HG03045 (cell line): Measurements from ENCODE around the gene NRDC.
"Not testable (repeated sequence)": the region's sequence is repeated elsewhere in the genome, so short reads cannot be mapped to it uniquely, and the experiment has no call there.

Experiments
- ATAC-seq: cut with Tn5 transposase; IDR thresholded peaks from one replicate; pipeline ENCODE4 v1.9.1; 2021; ENCODE audit warnings: mild to moderate bottlenecking, moderate library complexity; ENCODE audit not compliant: unreplicated experiment

The NRDC gene

DNA sequence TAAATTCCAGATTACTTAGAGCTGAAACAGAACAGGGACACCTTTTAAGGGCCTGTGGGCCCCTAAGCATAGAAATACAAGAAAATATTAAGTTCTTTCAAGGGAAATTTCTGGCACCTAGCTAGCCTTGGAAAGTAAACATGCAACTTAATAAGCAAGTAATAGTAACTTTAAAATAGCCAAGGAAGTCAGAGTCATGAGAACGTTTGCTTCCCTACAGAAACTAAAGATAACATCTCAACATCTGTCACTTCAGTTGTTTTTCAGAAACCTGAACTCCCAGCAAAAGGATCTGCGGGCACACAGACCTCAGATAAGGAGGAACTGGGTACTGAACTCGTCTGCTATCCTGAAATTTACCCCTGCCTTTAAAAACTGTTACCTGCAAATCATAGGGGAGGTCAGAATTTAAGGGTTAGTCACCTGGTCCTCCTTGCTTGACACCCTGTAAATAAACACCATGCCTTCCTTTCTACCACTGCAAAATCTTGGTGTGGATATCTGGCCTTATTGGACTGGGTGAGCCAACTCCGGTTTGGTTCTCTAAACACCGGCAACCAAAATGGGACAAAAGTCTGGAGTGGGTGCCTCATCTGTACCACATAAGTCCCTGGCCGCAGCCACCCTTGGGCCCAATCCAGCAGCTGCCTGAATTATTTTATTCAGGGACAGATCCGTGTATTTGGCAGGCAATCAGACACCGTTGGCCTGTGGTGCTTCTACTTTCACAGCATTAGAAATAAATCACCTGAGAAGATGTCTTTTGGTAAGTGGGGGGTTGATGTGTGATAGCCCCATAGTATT lies 27.9 kb downstream of the NRDC start:
- no peak for ATAC-seq

DNA sequence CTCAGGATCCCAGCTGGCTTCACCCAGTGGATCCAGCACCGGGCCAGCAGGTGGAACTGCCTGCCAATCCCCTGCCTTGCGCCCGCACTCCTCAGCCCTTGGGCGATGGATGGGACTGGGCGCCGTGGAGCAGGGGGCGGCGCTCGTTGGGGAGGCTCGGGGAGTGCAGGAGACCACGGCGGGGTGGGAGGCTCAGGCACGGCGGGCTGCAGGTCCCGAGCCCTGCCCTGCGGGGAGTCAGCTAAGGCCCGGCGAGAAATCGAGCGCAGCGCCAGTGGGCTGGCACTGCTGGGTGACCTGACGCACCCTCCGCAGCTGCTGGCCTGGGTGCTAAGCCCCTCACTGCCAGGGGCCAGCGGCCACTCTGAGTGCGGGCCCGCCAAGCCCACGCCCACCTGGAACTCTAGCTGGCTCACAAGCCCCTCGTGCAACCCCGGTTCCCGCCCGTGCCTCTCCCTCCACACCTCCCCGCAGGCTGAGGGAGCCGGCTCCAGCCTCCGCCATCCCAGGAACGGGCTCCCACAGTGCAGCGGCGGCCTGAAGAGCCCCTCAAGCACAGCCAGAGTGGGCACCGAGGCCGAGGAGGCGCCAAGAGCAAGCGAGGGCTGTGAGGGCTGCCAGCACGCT lies 31.1 kb downstream of the NRDC start:
- no peak for ATAC-seq

GRCh38 chr1:51843948-51844347 lies 34.6 kb downstream of the NRDC start:
- ATAC-seq = no peak

- ATAC-seq = no peak
Observed at GRCh38 chr1:51842261-51842660, 36.3 kb downstream of the NRDC start.

DNA sequence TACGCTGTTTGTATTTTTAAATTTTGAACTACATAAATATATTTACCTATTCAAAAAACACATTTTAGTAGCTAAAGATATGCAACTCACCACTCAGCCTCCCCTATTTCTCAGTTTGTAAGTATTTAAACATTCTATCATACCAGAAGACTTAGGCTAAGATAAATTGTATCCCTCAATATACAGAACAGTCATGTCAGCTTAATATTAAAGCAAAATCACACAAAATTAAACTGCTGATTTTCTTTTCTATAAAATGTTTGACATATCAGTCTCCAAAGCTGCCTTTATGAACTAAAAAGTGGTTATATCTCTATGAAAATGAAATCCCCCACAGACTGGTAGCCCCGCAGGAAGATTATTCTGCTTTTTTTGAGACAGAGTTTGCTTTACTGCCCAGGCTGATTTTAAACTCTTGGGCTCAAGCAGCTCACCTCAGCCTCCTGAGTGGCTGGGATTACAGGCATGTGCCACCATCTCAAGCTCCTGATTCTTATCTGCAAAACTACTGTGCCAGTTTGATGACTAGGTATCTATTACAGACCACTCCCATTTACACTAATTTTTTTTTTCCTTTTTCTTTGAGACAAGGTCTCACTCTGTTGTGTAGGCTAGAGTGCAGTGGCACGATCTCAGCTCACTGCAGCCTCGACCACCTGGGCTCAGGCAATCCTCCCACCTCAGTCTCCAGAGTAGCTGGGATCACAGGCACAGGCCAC lies 37.6 kb downstream of the NRDC start:
- no peak for ATAC-seq

- no peak for ATAC-seq
Observed at GRCh38 chr1:51840182-51840581, 38.3 kb downstream of the NRDC start.

DNA sequence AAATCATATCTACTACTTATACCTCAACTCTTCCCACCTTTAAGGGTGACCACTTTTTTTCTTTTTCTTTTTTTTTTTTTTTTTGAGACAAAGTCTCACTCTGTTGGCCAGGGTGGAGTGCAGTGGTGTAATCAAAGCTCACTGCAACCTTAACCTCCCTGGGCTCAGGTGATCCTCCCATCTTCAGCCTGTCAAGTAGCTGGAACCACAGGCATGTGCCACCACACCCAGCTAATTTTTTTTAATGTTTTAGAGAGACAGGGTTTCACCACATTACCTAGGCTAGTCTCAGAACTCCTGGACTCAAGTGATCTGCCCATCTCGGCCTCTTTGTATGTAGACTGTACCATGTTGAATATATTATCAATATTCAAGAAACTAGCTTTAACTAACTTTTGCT lies 39.4 kb downstream of the NRDC start:
- ATAC-seq = no peak

- no peak for ATAC-seq
Observed at GRCh38 chr1:51837243-51837642, 41.3 kb downstream of the NRDC start.

- ATAC-seq = no peak
Observed at GRCh38 chr1:51833700-51834099, 44.8 kb downstream of the NRDC start.

- no peak for ATAC-seq
Observed at GRCh38 chr1:51829058-51829457, 49.5 kb downstream of the NRDC start.

DNA sequence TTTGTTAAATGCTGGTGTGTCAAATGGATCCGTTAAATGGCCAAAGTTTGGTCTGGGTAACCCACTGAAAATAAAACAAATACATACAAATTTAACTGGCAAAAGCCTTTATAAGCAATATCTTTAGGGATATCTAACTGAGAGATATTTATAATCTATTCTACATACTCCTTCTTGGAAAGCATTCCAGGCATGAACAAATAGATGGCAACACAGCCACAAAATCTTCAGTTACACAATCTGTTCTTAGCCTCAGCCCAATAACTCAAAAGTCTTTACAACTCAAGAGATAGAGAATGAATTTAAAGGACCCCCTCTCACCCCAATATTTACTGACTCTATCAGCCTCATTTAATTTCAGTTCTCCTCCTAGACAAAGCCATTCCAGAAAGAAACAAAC lies 58.7 kb downstream of the NRDC start:
- ATAC-seq = no peak

DNA sequence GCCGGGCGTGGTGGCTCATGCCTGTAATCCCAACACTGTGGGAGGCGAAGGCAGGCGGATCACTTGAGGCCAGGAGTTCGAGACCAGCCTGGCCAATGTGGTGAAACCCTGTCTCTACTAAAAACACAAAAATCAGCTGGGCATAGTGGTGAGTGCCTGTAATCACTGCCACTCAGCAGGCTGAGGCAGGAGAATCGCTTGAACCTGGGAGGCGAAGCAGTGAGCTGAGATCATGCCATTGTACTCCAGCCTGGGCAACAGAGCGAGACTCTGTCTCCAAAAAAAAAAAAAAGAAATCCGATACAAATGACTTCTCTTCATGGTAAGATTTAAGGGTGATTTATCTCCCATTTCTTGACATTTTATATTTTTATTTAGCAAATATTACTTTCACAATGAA lies 59.5 kb downstream of the NRDC start:
- not testable (repeated sequence) for ATAC-seq

GRCh38 chr1:51818487-51818886 lies 60.0 kb downstream of the NRDC start:
- ATAC-seq = no peak

- ATAC-seq = no peak
Observed at GRCh38 chr1:51814513-51814912, 64.0 kb downstream of the NRDC start.

GRCh38 chr1:51799372-51799771 lies 79.2 kb downstream of the NRDC start:
- ATAC-seq = no peak

DNA sequence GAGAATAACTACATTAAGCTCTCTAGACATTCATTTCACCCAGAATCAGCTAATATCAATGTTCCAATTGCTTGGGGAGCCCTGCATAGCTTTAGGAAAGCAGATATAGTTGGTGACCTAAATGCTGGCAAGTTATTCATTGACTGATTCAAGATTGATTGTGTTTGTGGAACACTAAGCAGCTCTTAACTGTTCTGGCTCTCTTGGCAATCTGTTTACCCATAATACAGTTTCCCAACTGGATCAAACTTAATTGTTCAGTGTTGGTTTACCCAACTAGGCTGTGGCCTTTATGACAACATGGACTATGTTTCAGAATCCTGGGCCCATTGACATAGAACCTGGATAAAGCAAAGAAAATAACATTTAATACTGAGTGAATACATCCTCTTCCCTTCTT lies 83.7 kb downstream of the NRDC start:
- no peak for ATAC-seq

- ATAC-seq = no peak
Observed at GRCh38 chr1:51794260-51794659, 84.3 kb downstream of the NRDC start.

DNA sequence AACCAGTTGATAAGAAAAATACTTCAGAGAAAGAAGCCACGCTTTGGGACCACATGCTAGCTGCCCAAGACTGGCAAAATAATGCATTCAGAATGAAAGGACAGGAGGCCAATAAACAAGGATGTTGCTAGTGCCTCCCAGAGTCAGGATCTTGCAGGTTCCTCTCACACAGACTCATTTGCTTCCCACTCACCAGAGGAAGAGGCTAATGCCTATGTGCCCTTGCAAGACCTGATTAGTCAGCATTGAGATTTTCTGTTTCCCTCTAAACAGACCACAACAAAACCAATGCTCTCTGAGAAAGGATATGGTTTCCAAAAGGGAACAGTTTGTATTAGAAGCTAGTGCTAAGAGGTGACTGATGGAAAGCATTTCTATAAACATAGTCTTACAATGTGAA lies 85.7 kb downstream of the NRDC start:
- no peak for ATAC-seq

- ATAC-seq = no peak
Observed at GRCh38 chr1:51791888-51792287, 86.6 kb downstream of the NRDC start.

GRCh38 chr1:51790385-51790784 lies 88.1 kb downstream of the NRDC start:
- ATAC-seq = no peak

DNA sequence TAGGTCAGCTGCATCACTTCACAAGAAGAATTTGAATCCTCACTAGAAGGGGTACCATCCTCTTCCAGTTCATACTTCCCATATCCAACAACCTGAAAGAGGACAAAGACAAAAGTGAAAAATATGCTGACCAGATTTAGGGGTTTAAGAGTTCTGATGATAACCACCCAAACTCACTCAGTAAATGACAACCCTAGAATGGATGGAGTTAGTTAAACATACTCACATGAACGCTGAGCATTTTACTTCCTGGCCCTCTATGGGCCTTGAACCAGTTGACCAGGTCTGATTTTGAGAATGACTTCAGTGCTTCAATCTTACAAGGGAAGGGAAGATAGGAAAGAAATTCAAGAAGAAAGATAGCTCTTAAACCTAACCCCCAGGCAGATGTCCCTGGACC lies 89.2 kb downstream of the NRDC start:
- ATAC-seq = no peak

DNA sequence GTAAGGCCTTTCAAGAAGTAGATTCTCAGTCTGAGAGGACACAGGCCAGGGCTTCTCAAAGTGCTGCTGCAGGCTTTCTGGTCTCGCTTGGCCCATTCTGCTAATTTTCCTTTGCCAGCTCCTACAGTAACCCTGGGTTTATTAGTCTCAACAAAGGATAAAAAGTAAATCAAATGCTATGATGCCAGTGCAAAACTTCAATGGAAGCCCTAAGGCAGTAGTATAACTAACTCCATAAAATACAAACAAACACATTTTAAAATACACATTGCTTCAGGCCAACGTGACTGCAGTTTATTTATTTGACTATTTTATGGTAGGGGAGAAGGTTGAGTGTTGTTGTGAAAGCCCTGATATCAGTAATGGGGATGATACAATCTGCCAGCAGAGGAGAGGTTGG lies 89.6 kb downstream of the NRDC start:
- no peak for ATAC-seq
